ENCODE data around the gene VSX1.

DNA sequence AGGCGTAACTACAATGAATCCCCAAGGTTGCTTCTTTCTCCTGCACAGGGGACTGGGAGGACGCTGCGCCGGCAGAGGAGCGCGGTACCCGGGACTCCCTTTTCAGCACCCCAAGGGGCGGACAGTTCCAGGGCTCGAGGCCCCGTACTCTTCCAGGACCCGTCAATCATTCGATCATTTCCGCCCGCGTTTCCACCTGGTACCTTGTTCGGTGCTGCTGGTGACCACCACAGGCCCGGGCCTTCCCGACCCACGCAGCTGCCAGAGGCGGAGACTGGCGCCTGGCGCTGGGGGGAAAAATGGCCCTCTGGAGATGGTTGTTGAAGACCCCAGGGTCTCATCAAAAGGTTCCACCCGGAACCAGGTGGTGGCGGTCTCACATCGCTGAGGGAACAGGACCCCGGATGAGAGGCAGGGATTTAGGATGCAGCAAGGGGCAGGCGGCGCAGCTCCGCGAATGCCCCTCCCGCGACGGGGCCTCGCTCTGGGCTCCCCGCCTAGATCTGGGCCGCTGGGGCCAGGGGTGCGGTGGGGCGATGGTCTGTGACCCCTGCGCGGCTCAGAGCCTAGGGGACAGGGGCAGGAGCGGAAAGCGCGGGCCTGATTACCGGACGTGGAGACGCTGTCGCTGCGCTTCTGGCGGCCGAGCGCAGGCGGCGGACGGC is 744 bp downstream of the VSX1 start:
- no peak for TF ChIP-seq POLR2A (IDR thresholded peaks at IDR 0.05)
- TF ChIP-seq, protein P1, sequence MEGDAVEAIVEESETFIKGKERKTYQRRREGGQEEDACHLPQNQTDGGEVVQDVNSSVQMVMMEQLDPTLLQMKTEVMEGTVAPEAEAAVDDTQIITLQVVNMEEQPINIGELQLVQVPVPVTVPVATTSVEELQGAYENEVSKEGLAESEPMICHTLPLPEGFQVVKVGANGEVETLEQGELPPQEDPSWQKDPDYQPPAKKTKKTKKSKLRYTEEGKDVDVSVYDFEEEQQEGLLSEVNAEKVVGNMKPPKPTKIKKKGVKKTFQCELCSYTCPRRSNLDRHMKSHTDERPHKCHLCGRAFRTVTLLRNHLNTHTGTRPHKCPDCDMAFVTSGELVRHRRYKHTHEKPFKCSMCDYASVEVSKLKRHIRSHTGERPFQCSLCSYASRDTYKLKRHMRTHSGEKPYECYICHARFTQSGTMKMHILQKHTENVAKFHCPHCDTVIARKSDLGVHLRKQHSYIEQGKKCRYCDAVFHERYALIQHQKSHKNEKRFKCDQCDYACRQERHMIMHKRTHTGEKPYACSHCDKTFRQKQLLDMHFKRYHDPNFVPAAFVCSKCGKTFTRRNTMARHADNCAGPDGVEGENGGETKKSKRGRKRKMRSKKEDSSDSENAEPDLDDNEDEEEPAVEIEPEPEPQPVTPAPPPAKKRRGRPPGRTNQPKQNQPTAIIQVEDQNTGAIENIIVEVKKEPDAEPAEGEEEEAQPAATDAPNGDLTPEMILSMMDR (IDR thresholded peaks at IDR 0.05): no peak

All from ovary (tissue), 3 donors.